Stomach smooth muscle (tissue), 2 donors: Measurements from ENCODE around the gene PTH2R.
"Not testable (repeated sequence)": the region's sequence is repeated elsewhere in the genome, so short reads cannot be mapped to it uniquely, and the experiment has no call there.

Source experiments
- H3K27ac ChIP-seq: one replicate; pipeline ENCODE4 v1.7.0; 2013; ENCODE audit warnings: mild to moderate bottlenecking, low read length, inconsistent platforms
- H3K27me3 ChIP-seq, 2 donors: one replicate each; pipeline ENCODE4 v1.7.0; 2013; ENCODE audit warnings: low read length in 2 of 2; ENCODE audit not compliant: insufficient read depth in 2 of 2, control insufficient read depth in 1 of 2
- H3K36me3 ChIP-seq, 2 donors: one replicate each; pipeline ENCODE4 v1.7.0; 2013; ENCODE audit warnings: low read length in 2 of 2; ENCODE audit not compliant: control insufficient read depth in 2 of 2, insufficient read depth in 2 of 2
- H3K4me1 ChIP-seq: one replicate; pipeline ENCODE4 v1.7.0; 2013; ENCODE audit warnings: low read length; ENCODE audit not compliant: control insufficient read depth, insufficient read depth
- H3K4me3 ChIP-seq, 2 donors: one replicate each; pipeline ENCODE4 v1.7.0; 2013; ENCODE audit warnings: low read length in 2 of 2
- H3K9ac ChIP-seq, 2 donors: one replicate each; pipeline ENCODE4 v1.7.0; 2013; ENCODE audit warnings: low read length in 2 of 2, mild to moderate bottlenecking in 1 of 2
- H3K9me3 ChIP-seq, 2 donors: one replicate each; pipeline ENCODE4 v1.7.0; 2013; ENCODE audit warnings: low read length in 2 of 2; ENCODE audit not compliant: control insufficient read depth in 2 of 2
- donor health status: healthy.
- donor health status: Pancreatic carcinoma.

PTH2R gene

GRCh38 chr2:208488686-208489564 lies 82.3 kb downstream of the PTH2R start:
- Histone ChIP-seq H3K9me3 (peaks cover 2 to 3% of the 10 kb centered on the region in 2 donors), H3K4me3 (no peak overlapping the region), H3K27me3 (no peaks in the 10 kb centered on the region), H3K9ac (no peak overlapping the region), H3K4me1 (no peaks in the 10 kb centered on the region), H3K36me3 (no peaks in the 10 kb centered on the region), H3K27ac (no peak overlapping the region)

GRCh38 chr2:208489687-208490086 lies 83.1 kb downstream of the PTH2R start:
- Histone ChIP-seq H3K9me3 (peaks cover 2 to 3% of the 10 kb centered on the region in 2 donors), H3K4me1 (no peaks in the 10 kb centered on the region), H3K36me3 (no peaks in the 10 kb centered on the region), H3K9ac (no peak overlapping the region), H3K27me3 (no peaks in the 10 kb centered on the region), H3K4me3 (no peak overlapping the region), H3K27ac (no peak overlapping the region)

- Histone ChIP-seq H3K36me3 (no peaks in the 10 kb centered on the region), H3K4me1 (no peaks in the 10 kb centered on the region), H3K4me3 (no peak overlapping the region)
These were observed 83.9 kb downstream of the PTH2R start for GRCh38 chr2:208490492-208490891.

GRCh38 chr2:208491641-208492040 lies 85.0 kb downstream of the PTH2R start:
- no peak overlapping the region for H3K9ac ChIP-seq
- no peaks in the 10 kb centered on the region for H3K27me3 ChIP-seq
- no peak overlapping the region for H3K27ac ChIP-seq
- H3K4me1 ChIP-seq, result no peaks in the 10 kb centered on the region
- H3K36me3 ChIP-seq, result no peaks in the 10 kb centered on the region
- no peak overlapping the region for H3K4me3 ChIP-seq
- peaks cover 2 to 3% of the 10 kb centered on the region in 2 donors for H3K9me3 ChIP-seq

More at GRCh38 chr2:208490492-208490891, 83.9 kb downstream of the PTH2R start:
- no peak overlapping the region for H3K9ac ChIP-seq
- no peaks in the 10 kb centered on the region for H3K27me3 ChIP-seq
- no peak overlapping the region for H3K27ac ChIP-seq
- H3K9me3 ChIP-seq, result peaks cover 2 to 3% of the 10 kb centered on the region in 2 donors

- Histone ChIP-seq H3K9me3 (peaks cover 2 to 3% of the 10 kb centered on the region in 2 donors), H3K27me3 (no peaks in the 10 kb centered on the region), H3K4me1 (no peaks in the 10 kb centered on the region), H3K36me3 (no peaks in the 10 kb centered on the region), H3K9ac (no peak overlapping the region), H3K4me3 (no peak overlapping the region), H3K27ac (no peak overlapping the region)
These were observed 85.5 kb downstream of the PTH2R start for GRCh38 chr2:208492069-208492468.

GRCh38 chr2:208493186-208493585 lies 86.6 kb downstream of the PTH2R start:
- Histone ChIP-seq H3K27ac (no peak overlapping the region), H3K4me1 (no peaks in the 10 kb centered on the region), H3K9ac (no peak overlapping the region), H3K9me3 (no peaks in the 10 kb centered on the region), H3K4me3 (no peak overlapping the region), H3K36me3 (no peaks in the 10 kb centered on the region), H3K27me3 (no peaks in the 10 kb centered on the region)

GRCh38 chr2:208496129-208496528 lies 89.5 kb downstream of the PTH2R start:
- Histone ChIP-seq H3K4me1 (no peaks in the 10 kb centered on the region), H3K9me3 (no peaks in the 10 kb centered on the region), H3K9ac (no peak overlapping the region), H3K27ac (no peak overlapping the region), H3K27me3 (no peaks in the 10 kb centered on the region), H3K36me3 (no peaks in the 10 kb centered on the region), H3K4me3 (no peak overlapping the region)

- H3K27me3 ChIP-seq, result no peaks in the 10 kb centered on the region
- no peak overlapping the region for H3K4me3 ChIP-seq
- H3K9me3 ChIP-seq, result no peaks in the 10 kb centered on the region
- no peak overlapping the region for H3K27ac ChIP-seq
- H3K36me3 ChIP-seq, result no peaks in the 10 kb centered on the region
- H3K4me1 ChIP-seq, result no peaks in the 10 kb centered on the region
- no peak overlapping the region for H3K9ac ChIP-seq
These were observed 94.6 kb downstream of the PTH2R start for GRCh38 chr2:208501206-208501605.

GRCh38 chr2:208502288-208502687 lies 95.7 kb downstream of the PTH2R start:
- Histone ChIP-seq H3K27ac (no peak overlapping the region), H3K9ac (no peak overlapping the region), H3K27me3 (no peaks in the 10 kb centered on the region), H3K4me3 (no peak overlapping the region), H3K9me3 (peaks cover 0 to 4% of the 10 kb centered on the region in 2 donors), H3K36me3 (no peaks in the 10 kb centered on the region), H3K4me1 (no peaks in the 10 kb centered on the region)

- H3K27ac ChIP-seq, H3K9ac ChIP-seq, H3K27me3 ChIP-seq, H3K4me1 ChIP-seq, H3K36me3 ChIP-seq, H3K9me3 ChIP-seq, H3K4me3 ChIP-seq: not testable (repeated sequence)
These were observed 98.8 kb downstream of the PTH2R start for GRCh38 chr2:208505365-208505764.

- Histone ChIP-seq H3K27me3 (no peaks in the 10 kb centered on the region), H3K27ac (no peak overlapping the region), H3K9ac (no peak overlapping the region), H3K4me3 (no peak overlapping the region), H3K9me3 (peaks cover 0 to 4% of the 10 kb centered on the region in 2 donors), H3K36me3 (no peaks in the 10 kb centered on the region), H3K4me1 (no peaks in the 10 kb centered on the region)
These were observed 103.0 kb downstream of the PTH2R start for GRCh38 chr2:208509586-208509985.
